K562 (cell line): ENCODE measurements around the gene RNF31. TPM values are rescaled to one million over a fixed set of nuclear protein-coding genes. Genes with fewer than 3 reads are reported as not detected.

Experiments used
- ATAC-seq: fragments of 200-7000 bp; cut with Tn5 transposase; 3 replicates; pipeline ENCODE4 v1.9.1; 2020; ENCODE audit warnings: moderate library complexity
- BruUV-seq: library from RNA; stranded (reverse); fragments of 400-500 nt; replicated peaks from 2 replicates; lab custom pipeline; 2021; lab: Mats Ljungman, UMichigan
- CTCF ChIA-PET: fragments of 300-600 bp; formaldehyde crosslinking; extraction: SDS; loops from one replicate; lab custom pipeline; 2021; ENCODE audit warnings: low intra/inter-chr PET ratio; lab: Yijun Ruan, JAX
- POLR2A ChIA-PET: fragments of 300-600, 350-650 bp; sonication (Branson Sonifier 250); formaldehyde crosslinking; extraction: SDS; loops from one replicate; lab custom pipeline; 2021; ENCODE audit warnings: antibody characterized with exemption, inconsistent platforms; lab: Yijun Ruan, JAX
- DNase-seq, 4 experiments: peaks; one replicate each; pipeline versions ENCODE4 v3.0.0 to v3.0.0-alpha.2; 2011 to 2018; ENCODE audit warnings: low spot score in 3 of 4, mixed read lengths in 3 of 4; ENCODE audit errors: extremely low read depth in 1 of 4
- FAIRE-seq: peaks from 2 replicates; lab custom pipeline; 2011; peaks lifted over from hg19 to GRCh38; lab: Jason Lieb, UNC
- H2AFZ ChIP-seq: 2 replicates; pipeline ENCODE4 v1.6.0; 2011; ENCODE audit warnings: low read depth, low read length, control low read depth, inconsistent platforms
- H3K27ac ChIP-seq: fragments of 200-600 bp; 3 replicates; pipeline ENCODE4 v1.8.0; 2011; ENCODE audit warnings: low read depth, mild to moderate bottlenecking, control low read depth, inconsistent platforms, low read length, moderate library complexity, mixed read lengths; ENCODE audit errors: extremely low read depth
- H3K27me3 ChIP-seq, 2 experiments: fragments of 300-600 bp in 1 of 2; 2 replicates in 1 of 2; 3 replicates in 1 of 2; pipeline versions ENCODE4 v1.6.0 to v1.8.0; 2011; ENCODE audit warnings: inconsistent platforms in 2 of 2, low read length in 2 of 2, mild to moderate bottlenecking in 1 of 2, mixed read lengths in 1 of 2, moderate library complexity in 1 of 2; ENCODE audit not compliant: control insufficient read depth in 2 of 2, insufficient read depth in 2 of 2
- H3K36me3 ChIP-seq: fragments of 300-600 bp; 3 replicates; pipeline ENCODE4 v1.8.0; 2011; ENCODE audit warnings: mild to moderate bottlenecking, low read length, inconsistent platforms; ENCODE audit not compliant: control insufficient read depth, insufficient read depth
- H3K4me1 ChIP-seq, 2 experiments: fragments of 200-600 bp in 1 of 2; replicated peaks in 1 of 2; 2 replicates in 1 of 2; 3 replicates in 1 of 2; pipeline versions ENCODE4 v1.5.1 to v1.8.0; 2011; ENCODE audit warnings: inconsistent platforms in 2 of 2, low read length in 2 of 2, mild to moderate bottlenecking in 1 of 2, mixed read lengths in 1 of 2, moderate library complexity in 1 of 2; ENCODE audit not compliant: control insufficient read depth in 2 of 2, insufficient read depth in 2 of 2
- H3K4me2 ChIP-seq: 2 replicates; pipeline ENCODE4 v1.6.1; 2011; ENCODE audit warnings: low read length, control low read depth, inconsistent platforms, mixed read lengths; ENCODE audit not compliant: insufficient read depth
- H3K4me3 ChIP-seq: fragments of 200-600 bp; sonication (generic), shearing (Covaris generic); 2 replicates; pipeline ENCODE4 v1.5.1; 2016; ENCODE audit warnings: control low read depth, inconsistent platforms
- H3K79me2 ChIP-seq: fragments of 200-600 bp; 3 replicates; pipeline ENCODE4 v1.8.0; 2011; ENCODE audit warnings: low read length, inconsistent platforms; ENCODE audit not compliant: control insufficient read depth, insufficient read depth
- H3K9ac ChIP-seq, 2 experiments: 2 replicates each; pipeline versions ENCODE4 v1.6.0 to v1.6.1; 2011; ENCODE audit warnings: low read depth in 2 of 2, low read length in 2 of 2, control low read depth in 1 of 2, inconsistent platforms in 1 of 2, mild to moderate bottlenecking in 1 of 2, mixed read lengths in 1 of 2; ENCODE audit not compliant: insufficient read depth in 1 of 2
- H3K9me1 ChIP-seq: one replicate; pipeline ENCODE4 v1.6.0; 2011; ENCODE audit warnings: inconsistent platforms, mild to moderate bottlenecking, low read length, moderate library complexity; ENCODE audit not compliant: control insufficient read depth, insufficient read depth
- H3K9me3 ChIP-seq: replicated peaks from 2 replicates; pipeline ENCODE4 v1.5.1; 2011; ENCODE audit warnings: low read depth, low read length, inconsistent platforms; ENCODE audit not compliant: control insufficient read depth, insufficient read depth
- H4K20me1 ChIP-seq: replicated peaks from 2 replicates; pipeline ENCODE4 v1.6.1; 2011; ENCODE audit warnings: low read length, inconsistent platforms, mixed read lengths; ENCODE audit not compliant: control insufficient read depth, insufficient read depth
- IRF2 ChIP-seq: sonication (generic); formaldehyde crosslinking; IDR thresholded peaks from 2 replicates; pipeline ENCODE4 v1.8.1; 2022; ENCODE audit warnings: mild to moderate bottlenecking, missing genetic modification reagents
- MXI1 ChIP-seq: IDR thresholded peaks from 2 replicates; pipeline ENCODE4 v1.6.1; 2011; ENCODE audit warnings: low read depth, mild to moderate bottlenecking, improper control_type of control experiment, low read length
- NCOA2 ChIP-seq, 2 experiments: fragments of 450-650 bp; IDR thresholded peaks; 2 replicates each; pipeline ENCODE4 v1.6.1; 2018; ENCODE audit warnings: mild to moderate bottlenecking in 2 of 2, moderate library complexity in 1 of 2; ENCODE audit not compliant: partially characterized antibody in 2 of 2
- POLR3G ChIP-seq: IDR thresholded peaks from 2 replicates; pipeline ENCODE4 v1.6.1; 2011; ENCODE audit not compliant: insufficient read length, insufficient replicate concordance; ENCODE audit errors: extremely low read depth
- TARDBP ChIP-seq: fragments of 450-650 bp; IDR thresholded peaks from 2 replicates; pipeline ENCODE4 v1.6.1; 2016
- YY1 ChIP-seq, 3 experiments: IDR thresholded peaks; 2 replicates each; pipeline ENCODE4 v1.6.1; 2011; ENCODE audit warnings: low read length in 2 of 3, mild to moderate bottlenecking in 2 of 3, moderate library complexity in 2 of 3, borderline replicate concordance in 1 of 3, control low read depth in 1 of 3, low read depth in 1 of 3; ENCODE audit not compliant: insufficient read depth in 3 of 3, insufficient replicate concordance in 2 of 3, control insufficient read depth in 1 of 3, insufficient read length in 1 of 3; ENCODE audit errors: extremely low read depth in 1 of 3
- ZNF184 ChIP-seq: sonication (generic); formaldehyde crosslinking; IDR thresholded peaks from 2 replicates; pipeline ENCODE4 v1.5.0; 2020; ENCODE audit warnings: missing genetic modification reagents
- ZNF217 ChIP-seq: sonication (generic); formaldehyde crosslinking; IDR thresholded peaks from 2 replicates; pipeline ENCODE4 v1.8.0; 2022; ENCODE audit warnings: mild to moderate bottlenecking, missing genetic modification reagents
- ZNF263 ChIP-seq: sonication (generic); formaldehyde crosslinking; IDR thresholded peaks from 2 replicates; pipeline ENCODE4 v1.8.0; 2022; ENCODE audit warnings: mild to moderate bottlenecking, missing genetic modification reagents, borderline replicate concordance
- ZNF551 ChIP-seq: fragments of 250-450 bp; sonication (Bioruptor Pico); IDR thresholded peaks from 2 replicates; pipeline ENCODE4 v1.5.0; 2021; ENCODE audit warnings: mild to moderate bottlenecking, moderate library complexity
- WGBS: fragments of 100-300 bp; shearing (Covaris generic); methylation state at CpG from one replicate; pipeline ENCODE4 v1.1.6; 2016; ENCODE audit warnings: low coverage, mixed read lengths; ENCODE audit not compliant: insufficient coverage; ENCODE audit errors: missing lambda C conversion rate; 5-methylcytosine and 5-hydroxymethylcytosine counted together
- in situ Hi-C: fragments of 300-500 bp; cut with MboI; formaldehyde crosslinking; loops from 4 replicates; pipeline ENCODE4 v1.15.0; 2018; ENCODE audit warnings: inconsistent platforms, mixed read lengths
- intact Hi-C: fragments of 100-400 bp; cut with micrococcal nuclease; formaldehyde crosslinking; loops from 2 replicates; pipeline ENCODE4 v1.14.2; 2022
- polyA plus RNA-seq, 8 experiments: library from polyadenylated mRNA; depleted of rRNA in 4 of 8; stranded (reverse) in 5 of 8; unstranded in 3 of 8; fragments of >200 nt; fragmentation: Nextera tagmentation in 2 of 8; fragmentation: Illumina TruSeq in 1 of 8; extraction: Ambion mirVana in 2 of 8; extraction: Trizol in 1 of 8; gene quantifications; 2 replicates each; pipeline versions ENCODE4 v1.2.1 to v1.2.3, GENCODE V29; 2011 to 2014; ENCODE audit warnings: inconsistent platforms in 1 of 8, missing spikeins in 1 of 8
- total RNA-seq, 7 experiments: library from RNA; depleted of rRNA in 6 of 7; stranded (reverse); fragments of >200 nt in 6 of 7; fragmentation: Illumina TruSeq in 2 of 7; extraction: Trizol in 2 of 7; gene quantifications; 2 replicates each; pipeline versions ENCODE4 v1.2.1 to v1.2.3, GENCODE V29; 2011 to 2021; ENCODE audit warnings: low replicate concordance in 1 of 7
- TF ChIP-seq, protein P1 (sequence below): fragments of 450-650 bp; IDR thresholded peaks from 2 replicates; pipeline ENCODE4 v1.6.1; 2016
- TF ChIP-seq, protein P2 (sequence below): fragments of 450-650 bp; IDR thresholded peaks from 2 replicates; pipeline ENCODE4 v1.6.1; 2016; ENCODE audit warnings: borderline replicate concordance
- TF ChIP-seq, protein P3 (sequence below): fragments of 250-450 bp; sonication (Bioruptor Pico); IDR thresholded peaks from 2 replicates; pipeline ENCODE4 v1.4.0; 2020; ENCODE audit warnings: mild to moderate bottlenecking, moderate library complexity, borderline replicate concordance
- TF ChIP-seq, protein P4 (sequence below): fragments of 450-650 bp; IDR thresholded peaks from 2 replicates; pipeline ENCODE4 v1.6.1; 2016; ENCODE audit warnings: low read depth, mild to moderate bottlenecking, moderate library complexity

The RNF31 gene
- total and polyA plus RNA-seq, 9 of the 15 experiments (the other 6 are each of a cell fraction or from before 2014, with no cell fraction given): 3.1 to 47.6 (median 19.1) TPM

DNA sequence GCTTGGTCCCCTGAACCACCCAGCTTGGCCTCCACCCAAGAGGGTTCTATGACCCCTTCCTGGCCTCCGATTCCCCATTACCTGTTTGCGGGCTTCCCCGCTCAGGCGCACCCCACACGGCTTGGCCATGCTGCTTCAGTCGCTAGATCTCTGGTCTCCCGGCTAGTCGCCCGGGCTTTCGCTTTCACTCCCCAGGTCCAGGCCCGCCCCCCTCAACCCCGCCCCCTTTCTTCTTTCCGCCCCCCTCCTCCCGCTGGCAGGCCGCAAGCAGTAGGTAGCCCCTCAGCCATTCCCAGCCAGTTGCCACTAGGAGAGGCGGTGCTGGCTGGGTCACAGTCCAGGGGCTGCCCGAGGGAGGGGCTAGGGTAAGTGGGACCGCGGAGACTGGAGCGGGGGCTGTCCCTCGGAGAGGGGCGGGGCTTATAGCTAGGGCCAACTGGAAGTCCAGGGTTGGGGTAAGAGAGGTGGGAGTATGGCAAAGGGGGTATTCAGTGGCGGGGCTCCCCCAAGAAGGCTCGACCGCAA lies 783 bp upstream of the RNF31 start, which contains the start of gene PSME2:
Gene PSME2 (minus strand): TSS at position 158 of the 525 bp plus-strand sequence. CDS start 29 bp downstream, at position 129.
- peaks cover 33 to 46% of the 10 kb centered on the region in 2 experiments; a peak in 4 of 5 replicates for H3K4me1 ChIP-seq
- peak; percentile 81 for FAIRE-seq
- BruUV-seq: no TSS peak
- TF ChIP-seq ZNF551 (CRISPR knock-in tag) (no peak), TARDBP (no peak), POLR3G (no peak), MXI1 (peak; percentile 43; the same call in 1 of the 2 replicates), ZNF263 (CRISPR knock-in tag) (no peak), YY1 (IDR thresholded peaks at IDR 0.05; ENCODE audit: borderline replicate concordance in 1 of 3, control insufficient read depth in 1 of 3, extremely low read depth in 1 of 3, insufficient read depth in 3 of 3, insufficient read length in 1 of 3, insufficient replicate concordance in 2 of 3, low read depth in 1 of 3, low read length in 2 of 3) (peak in 1 of 3 experiments; percentile 46), IRF2 (CRISPR knock-in tag) (no peak), ZNF184 (no peak), ZNF217 (CRISPR knock-in tag) (no peak), NCOA2 (IDR thresholded peaks at IDR 0.05; ENCODE audit: partially characterized antibody in 2 of 2) (no peak)
- TF ChIP-seq, protein P1, sequence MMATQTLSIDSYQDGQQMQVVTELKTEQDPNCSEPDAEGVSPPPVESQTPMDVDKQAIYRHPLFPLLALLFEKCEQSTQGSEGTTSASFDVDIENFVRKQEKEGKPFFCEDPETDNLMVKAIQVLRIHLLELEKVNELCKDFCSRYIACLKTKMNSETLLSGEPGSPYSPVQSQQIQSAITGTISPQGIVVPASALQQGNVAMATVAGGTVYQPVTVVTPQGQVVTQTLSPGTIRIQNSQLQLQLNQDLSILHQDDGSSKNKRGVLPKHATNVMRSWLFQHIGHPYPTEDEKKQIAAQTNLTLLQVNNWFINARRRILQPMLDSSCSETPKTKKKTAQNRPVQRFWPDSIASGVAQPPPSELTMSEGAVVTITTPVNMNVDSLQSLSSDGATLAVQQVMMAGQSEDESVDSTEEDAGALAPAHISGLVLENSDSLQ: peak; percentile 31
- TF ChIP-seq, protein P2, sequence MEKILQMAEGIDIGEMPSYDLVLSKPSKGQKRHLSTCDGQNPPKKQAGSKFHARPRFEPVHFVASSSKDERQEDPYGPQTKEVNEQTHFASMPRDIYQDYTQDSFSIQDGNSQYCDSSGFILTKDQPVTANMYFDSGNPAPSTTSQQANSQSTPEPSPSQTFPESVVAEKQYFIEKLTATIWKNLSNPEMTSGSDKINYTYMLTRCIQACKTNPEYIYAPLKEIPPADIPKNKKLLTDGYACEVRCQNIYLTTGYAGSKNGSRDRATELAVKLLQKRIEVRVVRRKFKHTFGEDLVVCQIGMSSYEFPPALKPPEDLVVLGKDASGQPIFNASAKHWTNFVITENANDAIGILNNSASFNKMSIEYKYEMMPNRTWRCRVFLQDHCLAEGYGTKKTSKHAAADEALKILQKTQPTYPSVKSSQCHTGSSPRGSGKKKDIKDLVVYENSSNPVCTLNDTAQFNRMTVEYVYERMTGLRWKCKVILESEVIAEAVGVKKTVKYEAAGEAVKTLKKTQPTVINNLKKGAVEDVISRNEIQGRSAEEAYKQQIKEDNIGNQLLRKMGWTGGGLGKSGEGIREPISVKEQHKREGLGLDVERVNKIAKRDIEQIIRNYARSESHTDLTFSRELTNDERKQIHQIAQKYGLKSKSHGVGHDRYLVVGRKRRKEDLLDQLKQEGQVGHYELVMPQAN: peak; percentile 79; the same call in 1 of the 2 replicates
- TF ChIP-seq, protein P3, sequence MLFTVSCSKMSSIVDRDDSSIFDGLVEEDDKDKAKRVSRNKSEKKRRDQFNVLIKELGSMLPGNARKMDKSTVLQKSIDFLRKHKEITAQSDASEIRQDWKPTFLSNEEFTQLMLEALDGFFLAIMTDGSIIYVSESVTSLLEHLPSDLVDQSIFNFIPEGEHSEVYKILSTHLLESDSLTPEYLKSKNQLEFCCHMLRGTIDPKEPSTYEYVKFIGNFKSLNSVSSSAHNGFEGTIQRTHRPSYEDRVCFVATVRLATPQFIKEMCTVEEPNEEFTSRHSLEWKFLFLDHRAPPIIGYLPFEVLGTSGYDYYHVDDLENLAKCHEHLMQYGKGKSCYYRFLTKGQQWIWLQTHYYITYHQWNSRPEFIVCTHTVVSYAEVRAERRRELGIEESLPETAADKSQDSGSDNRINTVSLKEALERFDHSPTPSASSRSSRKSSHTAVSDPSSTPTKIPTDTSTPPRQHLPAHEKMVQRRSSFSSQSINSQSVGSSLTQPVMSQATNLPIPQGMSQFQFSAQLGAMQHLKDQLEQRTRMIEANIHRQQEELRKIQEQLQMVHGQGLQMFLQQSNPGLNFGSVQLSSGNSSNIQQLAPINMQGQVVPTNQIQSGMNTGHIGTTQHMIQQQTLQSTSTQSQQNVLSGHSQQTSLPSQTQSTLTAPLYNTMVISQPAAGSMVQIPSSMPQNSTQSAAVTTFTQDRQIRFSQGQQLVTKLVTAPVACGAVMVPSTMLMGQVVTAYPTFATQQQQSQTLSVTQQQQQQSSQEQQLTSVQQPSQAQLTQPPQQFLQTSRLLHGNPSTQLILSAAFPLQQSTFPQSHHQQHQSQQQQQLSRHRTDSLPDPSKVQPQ: no peak
- TF ChIP-seq, protein P4, sequence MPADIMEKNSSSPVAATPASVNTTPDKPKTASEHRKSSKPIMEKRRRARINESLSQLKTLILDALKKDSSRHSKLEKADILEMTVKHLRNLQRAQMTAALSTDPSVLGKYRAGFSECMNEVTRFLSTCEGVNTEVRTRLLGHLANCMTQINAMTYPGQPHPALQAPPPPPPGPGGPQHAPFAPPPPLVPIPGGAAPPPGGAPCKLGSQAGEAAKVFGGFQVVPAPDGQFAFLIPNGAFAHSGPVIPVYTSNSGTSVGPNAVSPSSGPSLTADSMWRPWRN: 0 out of 2 replicates have a peak, but pooled peaks have one; percentile 10

More for the DNA sequence above, 783 bp upstream of the RNF31 start, which contains the start of gene PSME2:
- WGBS: 0% methylated on average over 6 of the region's 25 CpGs
- H4K20me1 ChIP-seq: no peaks in the 10 kb centered on the region
- ChIA-PET CTCF (no interaction called here), POLR2A (interaction anchor here (0.6 to 2.2 kb wide), 12 partner anchors 9 to 377 kb away, joined by 3 to 6 read pairs (median 4); partner anchors contain the start of genes DCAF11, IRF9, NRL and TINF2)
- H3K79me2 ChIP-seq: peaks cover 39% of the 10 kb centered on the region
- DNase-seq: peak; percentile 85 to 95 (median 91)
- peaks cover 5% of the 10 kb centered on the region for H3K9me1 ChIP-seq
- ATAC-seq: peak; percentile 88
- H3K27ac ChIP-seq: peak within 1 kb of the TSS; percentile 72
- no peaks in the 10 kb centered on the region for H3K27me3 ChIP-seq
- intact Hi-C loops (loop anchor here (2.0 to 10.0 kb wide), 2 partner anchors 32 to 52 kb away; partner anchors contain the start of genes DCAF11, NRL and PCK2), in situ Hi-C loops (no loop called here)
- H3K36me3 ChIP-seq: peaks cover 55% of the 10 kb centered on the region; the same call in 2 of the 3 replicates
- no peaks in the 10 kb centered on the region for H3K9me3 ChIP-seq
- H2AFZ ChIP-seq: peak within 1 kb of the TSS; percentile 84
- peak within 1 kb of the TSS; percentile 81 to 97 for H3K9ac ChIP-seq
- peak within 1 kb of the TSS; percentile 98 for H3K4me3 ChIP-seq
- H3K4me2 ChIP-seq: peak within 1 kb of the TSS; percentile 98
